ENCODE measurements around the gene ANKRD13D.

- TF ChIP-seq CTCF (IDR thresholded peaks at IDR 0.05; ENCODE audit: insufficient read depth, low read depth, low read length), result no peak
- TF ChIP-seq EZH2 (IDR thresholded peaks at IDR 0.05; ENCODE audit: insufficient read depth, low read length), result no peak
Observed at GRCh38 chr11:67255864-67256263, 33.2 kb upstream of the ANKRD13D start.

Data from astrocyte (in vitro differentiated cells and primary cell).